HG03108 (cell line): ENCODE measurements around the gene SHC3.

Experiments used
- ATAC-seq: cut with Tn5 transposase; IDR thresholded peaks from one replicate; pipeline ENCODE4 v1.9.1; 2021; ENCODE audit warnings: moderate library complexity; ENCODE audit not compliant: unreplicated experiment

The SHC3 gene

GRCh38 chr9:89154651-89155336 is 23.8 kb downstream of the SHC3 start:
- no peak for ATAC-seq

- ATAC-seq = no peak
Measured at GRCh38 chr9:89154218-89154617, 24.4 kb downstream of the SHC3 start.

- no peak for ATAC-seq
Measured at GRCh38 chr9:89153232-89154017, 25.2 kb downstream of the SHC3 start.

DNA sequence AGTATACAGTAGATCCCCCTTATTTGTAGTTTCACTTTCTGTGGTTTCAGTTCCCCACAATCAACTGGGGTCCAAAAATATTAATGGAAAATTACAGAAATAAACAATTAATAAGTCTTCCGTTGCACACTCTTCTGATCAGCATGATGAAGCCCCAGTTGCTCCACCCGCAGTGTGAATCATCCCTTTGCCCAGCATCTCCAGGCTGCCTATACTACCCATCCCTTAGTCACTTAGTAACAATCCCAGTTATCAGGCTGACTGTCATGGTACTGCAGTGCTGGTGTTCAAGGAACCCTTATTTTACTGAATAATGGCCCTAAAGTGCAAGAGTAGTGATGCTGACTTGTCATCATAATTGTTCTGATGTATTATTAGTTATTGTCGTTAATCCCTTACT is 28.9 kb downstream of the SHC3 start:
- ATAC-seq = no peak

- no peak for ATAC-seq
Measured at GRCh38 chr9:89145097-89145496, 33.5 kb downstream of the SHC3 start.

GRCh38 chr9:89144238-89144637 is 34.4 kb downstream of the SHC3 start:
- ATAC-seq = no peak

DNA sequence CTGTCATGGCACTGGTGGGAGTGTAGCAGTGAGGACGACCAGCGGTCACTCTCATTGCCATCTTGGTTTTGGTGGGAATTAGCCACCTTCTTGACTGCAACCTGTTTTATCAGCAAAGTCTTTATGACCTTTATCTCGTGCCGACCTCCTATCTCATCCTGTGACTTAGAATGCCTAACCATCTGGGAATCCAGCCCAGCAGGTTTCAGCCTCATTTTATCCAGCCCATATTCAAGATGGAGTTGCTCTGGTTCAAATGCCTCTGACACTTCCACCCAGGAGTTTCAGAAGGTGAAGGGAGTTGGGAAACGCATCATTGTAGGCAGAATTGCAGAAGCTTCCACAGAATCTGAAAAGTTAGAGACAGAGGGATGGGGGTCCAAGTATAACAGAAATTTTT is 35.4 kb downstream of the SHC3 start:
- no peak for ATAC-seq

DNA sequence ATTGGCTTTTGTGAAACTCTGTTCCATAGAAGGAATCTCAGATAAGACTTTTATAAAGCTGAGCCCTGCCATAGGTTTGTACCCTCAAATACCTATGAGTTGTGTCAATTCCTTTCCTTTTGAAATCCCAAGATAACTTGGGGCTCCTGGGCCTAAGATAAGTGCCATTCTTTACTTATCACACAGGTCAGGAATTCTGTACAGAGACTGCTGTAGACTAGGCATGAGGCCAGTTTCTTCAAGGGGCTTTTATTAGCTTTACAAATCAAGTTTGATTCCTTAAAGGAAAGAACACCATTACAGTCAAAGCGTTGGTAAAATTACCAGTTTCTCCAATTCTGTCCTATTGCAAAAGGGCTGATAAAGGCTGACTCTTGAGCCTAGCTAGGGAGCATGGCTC is 39.2 kb downstream of the SHC3 start:
- ATAC-seq = no peak

DNA sequence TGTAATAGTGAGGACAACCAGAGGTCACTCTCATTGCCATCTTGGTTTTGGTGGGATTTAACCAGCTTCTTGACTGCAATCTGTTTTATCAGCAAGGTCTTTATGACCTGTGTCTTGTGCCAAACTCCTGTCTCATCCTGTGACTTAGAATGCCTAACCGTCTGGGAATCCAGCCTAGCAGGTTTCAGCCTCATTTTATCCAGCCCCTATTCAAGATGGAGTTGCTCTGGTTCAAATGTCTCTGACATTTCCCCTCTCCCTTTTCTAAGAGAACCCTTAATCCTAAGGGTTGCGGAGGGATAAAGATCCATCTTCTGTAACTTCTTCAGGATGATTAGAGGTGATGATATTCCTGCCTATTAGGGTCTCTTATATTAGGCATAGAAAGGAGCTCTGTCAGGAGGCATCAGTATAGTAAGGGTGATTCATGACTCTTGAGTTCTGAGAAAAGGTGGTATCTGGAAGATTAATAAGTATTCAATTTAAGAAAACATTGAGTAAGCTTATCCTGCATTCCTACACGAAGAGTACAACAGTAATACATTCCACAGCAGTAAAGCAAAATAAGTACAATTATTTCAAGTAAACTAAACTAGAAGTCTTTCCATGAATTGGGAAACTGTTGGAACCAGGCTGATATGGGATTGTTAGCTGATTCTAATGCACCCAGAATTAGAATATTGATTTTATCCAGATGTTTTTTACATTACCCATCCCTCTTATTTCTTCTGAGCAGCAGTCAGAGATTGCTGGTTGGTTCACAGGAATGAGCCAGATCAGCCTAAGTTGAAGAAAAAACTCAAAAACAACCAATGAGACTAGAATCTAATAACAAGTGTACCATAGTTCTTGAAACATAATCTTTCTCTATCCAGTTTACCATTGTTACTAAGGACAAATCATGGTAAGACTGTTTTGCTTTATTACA is 39.9 kb downstream of the SHC3 start:
- ATAC-seq = no peak

DNA sequence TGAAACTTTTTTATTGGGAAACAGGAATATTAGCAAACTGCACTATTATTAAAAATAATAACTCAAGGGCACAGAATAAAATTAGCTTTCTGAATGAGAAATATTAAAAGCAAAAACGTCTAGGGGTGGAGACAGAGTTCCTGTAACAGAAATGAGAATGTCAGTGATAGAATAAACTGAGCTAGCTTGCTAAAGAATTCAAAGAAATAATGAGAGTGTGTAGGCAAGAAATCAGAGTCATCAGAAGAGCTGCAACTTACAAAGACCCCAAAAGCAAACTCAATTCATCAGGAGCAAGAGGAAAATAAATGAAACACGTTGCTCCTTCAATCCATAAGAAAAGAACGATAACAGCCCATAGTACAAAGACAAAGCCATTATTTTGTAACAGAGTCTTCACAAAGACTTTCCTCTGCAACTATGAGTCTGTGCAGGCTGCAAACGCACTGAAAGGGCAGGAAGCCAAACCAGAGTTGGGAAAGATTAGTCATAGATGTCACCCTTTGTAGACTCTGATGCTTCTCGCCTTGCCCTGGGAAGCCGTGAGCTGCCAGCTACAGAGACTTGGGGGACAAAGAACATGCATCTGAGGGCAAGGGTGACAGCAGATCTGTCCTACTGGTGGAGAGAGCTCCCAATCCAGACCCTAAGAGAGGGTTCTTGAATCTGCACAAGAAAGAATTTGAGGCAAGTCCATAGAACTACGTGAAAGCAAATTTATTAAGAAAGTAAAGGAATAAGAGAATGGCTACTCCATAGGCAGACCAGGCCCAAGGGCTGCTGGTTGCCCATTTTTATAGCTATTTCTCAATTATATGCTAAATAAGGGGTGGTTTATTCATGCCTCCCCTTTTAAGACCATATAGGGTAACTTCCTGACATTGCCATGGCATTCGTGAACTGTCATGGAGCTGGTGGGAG is 40.8 kb downstream of the SHC3 start:
- no peak for ATAC-seq

- no peak for ATAC-seq
Measured at GRCh38 chr9:89135591-89136166, 42.9 kb downstream of the SHC3 start.

GRCh38 chr9:89134709-89135108 is 43.9 kb downstream of the SHC3 start:
- ATAC-seq = no peak

DNA sequence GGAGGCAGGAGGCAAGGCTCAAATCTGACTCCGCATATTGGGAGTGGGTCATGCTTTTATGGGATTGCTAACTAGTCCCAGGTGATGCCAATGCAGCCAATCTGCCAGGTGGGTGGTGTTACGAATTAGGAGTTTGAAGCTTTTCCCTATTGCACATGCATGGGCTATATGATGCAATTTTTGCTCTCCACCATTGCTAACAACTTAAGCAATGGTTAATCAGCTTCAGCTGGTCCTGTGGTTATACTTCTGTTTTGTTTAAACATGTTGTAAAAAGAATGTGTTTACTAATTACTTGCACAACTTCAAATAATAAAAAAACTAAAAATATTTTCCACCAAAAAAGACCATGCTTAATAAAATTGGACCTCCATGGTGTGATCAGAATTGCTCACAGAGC is 55.7 kb downstream of the SHC3 start:
- no peak for ATAC-seq

DNA sequence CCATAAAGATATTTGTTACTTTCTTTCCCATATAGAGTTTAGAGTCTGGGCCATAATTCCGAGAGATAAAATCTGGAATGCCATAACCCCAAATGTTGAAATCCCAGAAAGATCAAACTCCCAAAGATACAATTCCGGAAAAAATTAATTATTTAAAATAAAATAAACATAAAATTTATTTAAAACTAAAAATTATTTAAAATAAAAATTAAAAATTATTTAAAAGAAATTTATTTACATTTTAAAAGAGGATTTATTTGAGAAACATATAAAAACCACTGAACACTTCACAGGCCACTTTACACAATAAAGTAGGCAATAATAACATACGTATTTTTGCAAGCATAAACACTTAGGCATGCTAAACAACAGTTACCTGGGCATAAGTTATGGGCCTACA is 57.9 kb downstream of the SHC3 start:
- ATAC-seq = no peak

DNA sequence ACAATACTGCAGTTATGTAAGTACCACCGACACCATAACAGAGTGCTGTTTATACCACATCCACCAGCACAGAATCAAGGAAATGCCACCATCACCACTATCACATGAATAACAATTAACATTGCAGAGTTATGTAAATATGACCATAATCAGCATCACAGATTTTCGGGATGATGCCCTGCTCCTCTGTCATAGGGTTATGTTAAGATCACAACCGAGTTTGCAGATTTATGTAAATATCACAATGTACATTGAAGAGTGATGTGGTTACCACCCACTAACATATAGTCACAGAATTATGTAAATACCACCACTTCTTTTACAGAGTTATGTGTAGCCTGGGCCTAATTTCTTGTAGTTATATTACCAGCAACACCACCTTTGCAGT is 61.8 kb downstream of the SHC3 start:
- no peak for ATAC-seq

DNA sequence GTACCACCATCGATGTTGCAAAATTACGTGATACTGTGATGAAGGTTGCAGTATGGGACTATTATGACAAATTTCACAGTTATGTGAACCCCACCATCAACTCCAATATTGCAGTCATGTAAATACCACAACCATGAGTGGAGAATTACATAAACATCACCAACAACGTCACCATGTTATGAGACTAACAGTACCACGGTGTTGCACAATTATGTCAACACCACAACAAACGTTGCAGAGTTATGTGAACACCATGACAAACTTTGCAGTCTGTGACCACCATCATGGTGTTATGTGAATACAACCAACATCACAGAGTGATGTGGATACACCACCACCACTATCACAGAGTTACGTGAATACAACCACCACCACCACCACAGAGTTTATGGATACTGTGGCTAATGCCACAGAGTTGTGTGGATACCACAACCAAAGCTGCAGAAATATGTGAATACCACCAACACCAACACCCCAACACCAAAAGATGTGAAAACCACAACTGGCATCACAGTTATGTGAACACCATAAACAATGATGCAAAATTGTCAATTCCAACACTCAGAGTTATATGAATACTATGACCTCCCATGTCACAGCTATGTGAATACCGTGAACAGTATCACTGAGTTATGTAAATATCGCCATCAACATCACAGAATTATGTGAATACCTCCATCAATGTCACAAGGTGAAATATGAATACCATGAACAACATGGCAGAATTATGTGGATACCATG is 62.4 kb downstream of the SHC3 start:
- ATAC-seq = no peak

DNA sequence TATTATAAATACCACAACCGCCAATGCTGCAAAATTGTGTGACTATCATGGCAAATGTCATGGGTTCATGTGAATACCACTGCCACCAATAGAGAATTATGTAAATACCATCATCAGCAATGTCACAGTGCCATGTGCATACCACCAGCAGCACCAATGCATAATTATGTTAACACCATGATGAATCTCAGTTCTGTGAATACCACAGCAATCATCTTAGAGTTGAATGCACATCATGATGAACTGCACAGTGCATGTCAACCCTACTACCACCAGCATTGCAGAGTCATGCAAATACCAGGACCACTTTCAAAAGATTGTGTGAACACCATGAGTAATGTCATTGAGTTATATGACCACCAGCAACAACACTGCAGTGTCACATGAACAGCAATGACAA is 63.2 kb downstream of the SHC3 start:
- no peak for ATAC-seq

DNA sequence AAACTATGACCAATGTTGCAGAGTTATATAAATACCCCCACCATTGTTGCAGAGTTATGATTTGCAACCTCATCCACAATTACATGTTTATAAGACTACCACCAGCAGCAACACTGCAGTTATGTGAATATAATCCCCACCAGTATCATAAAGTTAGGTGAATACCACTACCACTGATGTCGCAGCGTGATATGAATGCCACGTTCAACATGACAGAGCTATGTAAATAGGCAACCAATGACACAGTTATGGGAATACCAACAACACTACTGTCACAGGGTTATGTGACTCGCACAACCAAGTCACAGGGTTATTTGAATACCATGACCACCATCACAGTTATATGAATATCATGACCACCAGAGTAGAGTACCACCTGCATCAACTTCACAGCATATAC is 63.9 kb downstream of the SHC3 start:
- no peak for ATAC-seq

GRCh38 chr9:89113851-89114250 is 64.8 kb downstream of the SHC3 start:
- no peak for ATAC-seq

- no peak for ATAC-seq
Measured at GRCh38 chr9:89112243-89112642, 66.4 kb downstream of the SHC3 start.
